HTERT RPE-1 (cell line): ENCODE measurements around the gene CCT2.

ENCODE experiments used
- in situ Hi-C: fragments of 300-500 bp; cut with MboI; formaldehyde crosslinking; loops from 4 replicates; pipeline ENCODE4 v1.14.3; 2020; ENCODE audit warnings: low sequenced_read_pairs

The CCT2 gene

DNA sequence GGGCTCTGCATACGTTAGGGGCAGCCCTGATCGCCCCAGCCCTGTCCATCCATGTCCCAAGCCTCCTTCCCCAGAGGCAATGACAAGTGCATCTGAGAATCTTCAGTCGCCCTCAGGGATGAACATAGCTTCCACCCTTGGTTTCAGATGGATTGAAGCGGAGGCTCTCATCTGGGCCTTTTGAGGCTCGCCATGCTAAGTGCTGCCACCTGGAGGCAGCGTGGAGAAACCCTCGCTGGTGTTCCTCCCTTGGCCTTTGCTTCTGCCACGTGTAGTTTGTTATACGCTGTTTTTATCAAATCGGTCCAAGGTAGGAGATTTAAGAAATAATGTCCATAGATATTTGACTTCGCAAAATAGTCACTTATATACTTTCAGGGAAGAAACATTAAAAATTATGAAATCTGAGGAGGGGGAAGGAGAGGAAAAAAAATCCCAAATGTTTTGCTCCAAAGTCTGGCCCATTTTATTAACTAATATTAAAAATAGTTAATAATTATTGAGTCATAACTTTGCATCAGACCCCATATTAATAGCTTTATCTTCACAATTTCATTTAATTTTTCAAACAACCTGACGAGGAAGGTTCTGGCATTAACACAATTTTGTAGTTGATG, 54.2 kb downstream of the CCT2 start:
- in situ Hi-C loops, result no loop called here

DNA sequence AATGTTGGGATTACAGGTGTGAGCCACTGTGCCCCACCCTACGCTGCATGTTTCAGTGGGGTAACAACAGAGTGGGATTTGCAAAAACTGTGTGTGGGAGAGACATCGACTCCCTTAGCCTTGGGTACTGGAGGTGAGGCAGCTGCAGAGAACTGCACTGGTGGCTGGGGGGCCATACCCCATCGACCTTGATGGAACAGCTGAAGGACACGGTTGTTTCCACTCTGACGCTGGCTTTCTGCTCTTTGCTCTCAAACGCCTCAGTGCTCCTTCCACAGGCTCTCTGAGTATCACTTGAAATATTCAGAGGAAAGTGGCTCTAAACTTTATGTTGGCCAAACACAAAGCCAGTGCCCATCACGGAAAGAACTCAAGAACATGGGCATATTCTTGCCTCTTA, 56.3 kb downstream of the CCT2 start:
- in situ Hi-C loops, result no loop called here

DNA sequence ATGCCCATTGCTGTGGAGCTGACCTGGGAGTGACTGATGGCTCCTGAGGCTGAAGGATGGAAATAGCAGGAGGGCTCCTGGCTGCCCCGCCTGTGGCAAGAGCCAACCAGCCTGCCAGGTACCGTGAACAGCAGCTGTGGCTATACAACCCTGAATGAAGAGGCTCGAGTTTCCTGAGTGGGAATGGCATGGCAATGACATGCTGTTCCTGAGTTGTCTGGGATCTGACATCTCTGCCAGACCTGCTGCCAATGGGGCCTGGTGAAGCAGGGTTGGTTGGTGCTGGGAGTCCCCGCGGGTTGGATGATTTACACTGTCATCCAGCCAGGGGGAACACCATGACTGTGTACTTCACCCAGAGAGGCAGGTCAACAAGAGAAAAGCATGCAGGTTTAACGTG, 57.3 kb downstream of the CCT2 start:
- in situ Hi-C loops, result no loop called here

DNA sequence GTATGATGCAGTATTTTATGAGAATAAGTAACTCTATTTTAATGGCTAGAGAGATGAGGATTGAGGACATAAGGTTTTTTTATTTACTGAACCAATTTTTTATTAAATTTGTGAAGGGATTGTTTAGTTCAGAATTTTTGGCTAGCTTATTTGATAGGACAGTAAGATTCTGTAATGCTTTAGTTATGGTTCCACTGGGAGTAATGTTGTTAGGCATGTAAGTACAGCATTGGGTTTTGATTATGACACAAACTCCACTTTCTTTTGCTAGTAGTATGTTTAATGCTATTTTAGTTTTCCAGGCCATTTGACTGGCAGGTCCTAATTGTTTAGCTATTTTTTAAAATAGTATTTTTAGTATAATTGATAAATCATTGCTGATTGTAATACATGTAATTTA, 59.3 kb downstream of the CCT2 start:
- in situ Hi-C loops, result no loop called here

DNA sequence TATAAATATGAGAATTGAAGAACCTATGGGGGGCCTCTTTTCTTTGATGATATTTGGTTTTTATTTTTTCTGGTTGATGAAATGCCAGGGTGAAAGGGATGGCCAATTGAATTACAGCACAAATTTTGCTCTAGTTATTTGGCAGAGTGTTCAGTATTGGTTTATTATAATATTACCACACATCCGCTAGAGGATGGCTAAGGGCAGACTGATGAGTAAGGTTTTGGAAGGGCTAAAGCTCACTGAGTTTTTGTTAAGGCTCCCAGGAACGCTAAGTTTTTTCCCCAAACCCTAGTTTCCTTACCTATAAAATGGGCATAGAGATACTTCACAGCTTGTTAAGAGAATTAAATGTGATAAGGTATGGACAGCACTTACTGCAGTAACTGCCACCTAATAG, 59.8 kb downstream of the CCT2 start:
- in situ Hi-C loops, result no loop called here

DNA sequence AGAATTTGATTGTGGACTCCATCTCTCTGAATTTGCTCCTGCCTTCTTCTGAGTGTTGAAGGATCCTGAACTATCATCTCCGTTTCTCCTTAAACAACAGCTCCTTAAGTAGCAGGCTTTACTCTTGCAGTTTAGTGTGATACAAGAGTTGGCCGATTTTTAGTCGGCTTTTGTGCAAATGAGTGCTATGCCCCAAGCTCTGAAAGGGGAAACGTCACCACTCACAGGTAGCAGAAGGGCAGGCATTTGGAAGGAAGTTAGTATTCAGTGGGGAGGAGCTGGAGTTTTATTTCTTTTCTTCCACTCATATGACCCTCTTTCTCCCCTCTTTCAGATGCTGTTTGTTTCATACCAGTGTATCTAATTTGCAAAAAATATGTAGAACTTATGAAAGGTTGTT, 61.9 kb downstream of the CCT2 start:
- in situ Hi-C loops, result no loop called here

DNA sequence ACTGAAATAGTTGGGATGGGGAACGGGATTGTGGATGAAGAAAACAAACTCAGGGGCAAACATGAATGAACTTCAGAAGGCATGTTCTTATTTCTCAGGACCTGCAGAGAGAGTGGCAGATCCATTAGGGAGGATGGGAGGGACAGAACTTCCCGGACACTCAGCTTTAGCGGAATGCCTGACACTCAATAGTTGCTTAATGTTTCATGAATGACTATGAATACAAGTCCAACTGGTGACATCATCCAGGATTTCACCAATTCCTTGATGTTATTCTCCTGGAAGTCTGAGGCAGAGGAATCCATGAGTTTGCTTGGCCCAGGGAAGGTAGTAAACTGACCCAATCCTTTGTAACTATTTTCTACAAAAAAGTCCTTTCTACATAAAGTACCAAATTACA, 63.2 kb downstream of the CCT2 start:
- in situ Hi-C loops, result no loop called here

DNA sequence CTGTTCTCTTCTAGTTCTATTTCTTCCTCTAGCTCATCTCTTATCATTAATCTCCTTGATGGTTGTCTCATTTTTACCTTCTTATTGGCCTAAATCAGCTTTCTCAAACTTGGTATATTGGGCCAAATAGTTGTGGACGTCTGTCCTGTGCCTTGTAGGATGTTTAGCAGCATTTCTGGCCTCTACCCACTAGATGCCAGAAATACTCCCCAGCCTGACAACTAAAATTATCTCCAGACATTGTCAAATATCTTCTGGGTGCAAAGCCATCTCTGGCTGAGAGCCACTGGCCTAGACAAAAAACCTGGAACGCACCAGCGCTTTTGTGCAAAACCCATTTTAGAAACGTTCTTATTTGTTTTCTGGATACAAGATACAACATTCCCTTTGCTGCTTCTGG, 64.3 kb downstream of the CCT2 start:
- in situ Hi-C loops, result no loop called here
